HepG2 (cell line): ENCODE data around the gene AP3D1. TPM values are rescaled to one million over a fixed set of nuclear protein-coding genes. Genes with fewer than 3 reads are reported as not detected.

Experiments used
- ELF1 ChIP-seq: sonication (generic); formaldehyde crosslinking; IDR thresholded peaks from 2 replicates; pipeline ENCODE4 v1.4.0; 2020; ENCODE audit warnings: missing genetic modification reagents
- ESRRA ChIP-seq: sonication (generic); formaldehyde crosslinking; IDR thresholded peaks from 2 replicates; pipeline ENCODE4 v1.5.1; 2020; ENCODE audit warnings: mild to moderate bottlenecking, low read depth, missing genetic modification reagents
- GABPB1 ChIP-seq: IDR thresholded peaks from 2 replicates; pipeline ENCODE4 v1.6.1; 2016; ENCODE audit warnings: mild to moderate bottlenecking, missing genetic modification reagents, moderate library complexity, missing compliant biosample characterization
- HMGXB4 ChIP-seq, 2 experiments: sonication (generic) in 1 of 2; formaldehyde crosslinking in 1 of 2; IDR thresholded peaks; 2 replicates each; pipeline versions ENCODE4 v1.4.0 to v1.6.1; 2018 to 2020; ENCODE audit warnings: missing genetic modification reagents in 2 of 2, borderline replicate concordance in 1 of 2, low read depth in 1 of 2, mild to moderate bottlenecking in 1 of 2, missing biosample characterization in 1 of 2
- HNF1B ChIP-seq: sonication (generic); formaldehyde crosslinking; IDR thresholded peaks from 2 replicates; pipeline ENCODE4 v1.5.1; 2020; ENCODE audit warnings: mild to moderate bottlenecking, moderate library complexity, missing genetic modification reagents
- HNRNPLL ChIP-seq: fragments of 200-400 bp; formaldehyde crosslinking; IDR thresholded peaks from 2 replicates; pipeline ENCODE4 v1.6.1; 2017; ENCODE audit warnings: mild to moderate bottlenecking, low read depth, low read length; ENCODE audit not compliant: poor library complexity, severe bottlenecking
- IRF2 ChIP-seq: IDR thresholded peaks from 2 replicates; pipeline ENCODE4 v1.6.1; 2018; ENCODE audit warnings: missing genetic modification reagents, missing compliant biosample characterization
- KLF16 ChIP-seq, 2 experiments: sonication (generic) in 1 of 2; formaldehyde crosslinking in 1 of 2; IDR thresholded peaks; 2 replicates each; pipeline versions ENCODE4 v1.6.1 to v1.8.0; 2016 to 2023; ENCODE audit warnings: missing genetic modification reagents in 2 of 2, missing compliant biosample characterization in 1 of 2
- LCORL ChIP-seq, 2 experiments: fragments of 450-650 bp in 1 of 2; sonication (generic) in 1 of 2; formaldehyde crosslinking in 1 of 2; IDR thresholded peaks; 2 replicates each; pipeline versions ENCODE4 v1.5.0 to v1.6.1; 2017 to 2020; ENCODE audit warnings: antibody characterized with exemption in 1 of 2, missing genetic modification reagents in 1 of 2
- MEIS2 ChIP-seq: sonication (generic); formaldehyde crosslinking; IDR thresholded peaks from 2 replicates; pipeline ENCODE4 v1.9.0; 2021; ENCODE audit warnings: mild to moderate bottlenecking, missing genetic modification reagents
- NR2C2 ChIP-seq: sonication (generic); formaldehyde crosslinking; IDR thresholded peaks from 2 replicates; pipeline ENCODE4 v1.4.0; 2020; ENCODE audit warnings: missing genetic modification reagents, mild to moderate bottlenecking, moderate library complexity, borderline replicate concordance
- PBX3 ChIP-seq: sonication (generic); formaldehyde crosslinking; IDR thresholded peaks from 2 replicates; pipeline ENCODE4 v1.8.1; 2023; ENCODE audit warnings: missing genetic modification reagents, inconsistent platforms, borderline replicate concordance
- PHF20 ChIP-seq: sonication (generic); formaldehyde crosslinking; IDR thresholded peaks from 2 replicates; pipeline ENCODE4 v1.5.0; 2020; ENCODE audit warnings: mild to moderate bottlenecking, missing genetic modification reagents
- PHF21A ChIP-seq: sonication (generic); formaldehyde crosslinking; IDR thresholded peaks from 2 replicates; pipeline ENCODE4 v1.5.0; 2020; ENCODE audit warnings: mild to moderate bottlenecking, missing genetic modification reagents
- REL ChIP-seq: sonication (generic); formaldehyde crosslinking; conservative IDR thresholded peaks from 2 replicates; pipeline ENCODE4 v1.8.0; 2022; ENCODE audit warnings: mild to moderate bottlenecking, missing genetic modification reagents, moderate library complexity
- RFX3 ChIP-seq: IDR thresholded peaks from 2 replicates; pipeline ENCODE4 v1.6.1; 2016; ENCODE audit warnings: missing biosample characterization, missing genetic modification reagents
- TBX2 ChIP-seq: sonication (generic); formaldehyde crosslinking; IDR thresholded peaks from 2 replicates; pipeline ENCODE4 v1.5.0; 2020; ENCODE audit warnings: missing genetic modification reagents, mild to moderate bottlenecking, borderline replicate concordance
- TOPORS ChIP-seq: sonication (generic); formaldehyde crosslinking; IDR thresholded peaks from 2 replicates; pipeline ENCODE4 v1.8.0; 2023; ENCODE audit warnings: mild to moderate bottlenecking, missing genetic modification reagents
- YEATS2 ChIP-seq: sonication (generic); formaldehyde crosslinking; IDR thresholded peaks from 2 replicates; pipeline ENCODE4 v1.4.0; 2020; ENCODE audit warnings: missing genetic modification reagents, borderline replicate concordance
- YY1 ChIP-seq: IDR thresholded peaks from 2 replicates; pipeline ENCODE4 v1.6.1; 2011; ENCODE audit warnings: low read length, low read depth, moderate library complexity, mild to moderate bottlenecking; ENCODE audit not compliant: insufficient read depth, insufficient replicate concordance
- ZNF431 ChIP-seq: sonication (generic); formaldehyde crosslinking; IDR thresholded peaks from 2 replicates; pipeline ENCODE4 v1.9.0; 2022; ENCODE audit warnings: missing genetic modification reagents, low read depth, mild to moderate bottlenecking, borderline replicate concordance
- ZNF484 ChIP-seq: sonication (generic); formaldehyde crosslinking; IDR thresholded peaks from 2 replicates; pipeline ENCODE4 v1.5.1; 2020; ENCODE audit warnings: mild to moderate bottlenecking, low read depth, missing genetic modification reagents, borderline replicate concordance
- ZNF605 ChIP-seq: sonication (generic); formaldehyde crosslinking; IDR thresholded peaks from 2 replicates; pipeline ENCODE4 v1.8.0; 2022; ENCODE audit warnings: mild to moderate bottlenecking, missing genetic modification reagents
- ZNF678 ChIP-seq: sonication (generic); formaldehyde crosslinking; IDR thresholded peaks from 2 replicates; pipeline ENCODE4 v1.4.0; 2020; ENCODE audit warnings: mild to moderate bottlenecking, missing genetic modification reagents
- polyA plus RNA-seq, 8 experiments: library from polyadenylated mRNA; depleted of rRNA in 3 of 8; stranded (reverse) in 7 of 8; unstranded in 1 of 8; fragments of >200 nt; fragmentation: Illumina TruSeq in 4 of 8; extraction: Trizol in 4 of 8; gene quantifications; 2 replicates each; pipeline versions ENCODE4 v1.2.1 to v1.2.3, GENCODE V29; 2011 to 2016; ENCODE audit warnings: low read depth in 4 of 8, missing spikeins in 1 of 8, mixed read lengths in 1 of 8; ENCODE audit not compliant: insufficient read depth in 1 of 8
- total RNA-seq, 5 experiments: library from RNA; depleted of rRNA; stranded (reverse); fragments of >200 nt; fragmentation: Illumina TruSeq; extraction: Trizol; gene quantifications; 2 replicates each; pipeline ENCODE4 v1.2.3, GENCODE V29; 2016; ENCODE audit warnings: low read depth in 1 of 5

Gene AP3D1
- total and polyA plus RNA-seq, 2 of the 13 experiments (the other 11 are each of a cell fraction or from before 2014, with no cell fraction given) = 68.0 to 82.6 TPM

GRCh38 chr19:2096480-2097202 lies 54.7 kb downstream of the AP3D1 start, which contains the start of gene IZUMO4 (continued):
- TF ChIP-seq TBX2 (CRISPR knock-in tag) (peak; percentile 37), PHF20 (CRISPR knock-in tag) (peak; percentile 1; the same call in 1 of the 2 replicates), HNF1B (CRISPR knock-in tag) (no peak), YY1 (peak; percentile 62), GABPB1 (CRISPR knock-in tag) (0 out of 2 replicates have a peak, but pooled peaks have one; percentile 46), HNRNPLL (peak; percentile 32), ELF1 (CRISPR knock-in tag) (no peak; the same call in 1 of the 2 replicates), IRF2 (CRISPR knock-in tag) (0 out of 2 replicates have a peak, but pooled peaks have one; percentile 2), NR2C2 (CRISPR knock-in tag) (peak; percentile 28; the same call in 1 of the 2 replicates), ZNF605 (CRISPR knock-in tag) (0 out of 2 replicates have a peak, but pooled peaks have one; percentile 11), MEIS2 (CRISPR knock-in tag) (0 out of 2 replicates have a peak, but pooled peaks have one; percentile 36), RFX3 (CRISPR knock-in tag) (peak; percentile 81; the same call in 1 of the 2 replicates), KLF16 (CRISPR knock-in tag; IDR thresholded peaks at IDR 0.05) (no peak), LCORL (IDR thresholded peaks at IDR 0.05) (no peak), LCORL (CRISPR knock-in tag; IDR thresholded peaks at IDR 0.05) (0 out of 2 replicates have a peak, but pooled peaks have one; percentile 28), HMGXB4 (CRISPR knock-in tag; IDR thresholded peaks at IDR 0.05; ENCODE audit: borderline replicate concordance in 1 of 2, low read depth in 1 of 2) (peak in 1 of 2 experiments; percentile 18; a peak in 1 of 4 replicates), ZNF678 (CRISPR knock-in tag) (0 out of 2 replicates have a peak, but pooled peaks have one; percentile 5), ZNF484 (no peak), YEATS2 (no peak), REL (no peak), TOPORS (CRISPR knock-in tag) (no peak; the same call in 1 of the 2 replicates), ZNF431 (CRISPR knock-in tag) (no peak), PBX3 (CRISPR knock-in tag) (no peak), PHF21A (0 out of 2 replicates have a peak, but pooled peaks have one; percentile 42), ESRRA (peak; percentile 4; the same call in 1 of the 2 replicates)
